GM12874 (cell line): Measurements from ENCODE around the gene PTPDC1.

Experiments used
- TF ChIP-seq, protein P1 (sequence below): IDR thresholded peaks from 2 replicates; pipeline ENCODE4 v1.5.1; 2011; ENCODE audit warnings: low read depth, mild to moderate bottlenecking, control low read depth, low read length, moderate library complexity; ENCODE audit not compliant: insufficient read depth

The PTPDC1 gene

DNA sequence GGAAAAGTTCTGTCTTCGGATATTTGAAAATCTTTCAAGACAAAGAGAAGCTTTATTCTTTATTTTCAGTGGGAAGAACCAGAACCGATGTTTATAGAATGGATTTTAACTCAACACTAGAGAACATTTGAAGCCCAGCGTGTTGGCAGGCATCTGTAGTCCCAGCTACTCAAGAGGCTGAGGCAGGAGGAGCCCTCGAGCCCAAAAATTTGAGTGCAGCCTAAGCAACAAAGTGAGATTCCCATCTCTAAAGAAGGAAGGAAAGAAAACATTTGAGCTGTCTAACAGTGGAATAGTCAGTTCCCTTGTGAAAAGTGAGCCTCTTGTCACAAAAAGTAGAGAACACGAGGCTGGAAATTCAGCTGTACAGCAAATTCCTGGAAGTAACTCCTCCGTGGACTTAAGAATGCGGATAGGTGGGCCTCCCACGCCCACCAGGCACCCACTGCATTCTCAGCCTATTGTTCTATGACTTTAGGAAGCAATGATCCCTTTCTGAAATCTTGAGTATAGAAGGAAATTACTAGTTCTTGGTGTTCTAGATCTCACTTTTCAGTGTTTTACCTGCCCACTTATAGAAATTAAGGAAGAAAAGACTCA lies 2.3 kb upstream of the PTPDC1 start:
- TF ChIP-seq, protein P1, sequence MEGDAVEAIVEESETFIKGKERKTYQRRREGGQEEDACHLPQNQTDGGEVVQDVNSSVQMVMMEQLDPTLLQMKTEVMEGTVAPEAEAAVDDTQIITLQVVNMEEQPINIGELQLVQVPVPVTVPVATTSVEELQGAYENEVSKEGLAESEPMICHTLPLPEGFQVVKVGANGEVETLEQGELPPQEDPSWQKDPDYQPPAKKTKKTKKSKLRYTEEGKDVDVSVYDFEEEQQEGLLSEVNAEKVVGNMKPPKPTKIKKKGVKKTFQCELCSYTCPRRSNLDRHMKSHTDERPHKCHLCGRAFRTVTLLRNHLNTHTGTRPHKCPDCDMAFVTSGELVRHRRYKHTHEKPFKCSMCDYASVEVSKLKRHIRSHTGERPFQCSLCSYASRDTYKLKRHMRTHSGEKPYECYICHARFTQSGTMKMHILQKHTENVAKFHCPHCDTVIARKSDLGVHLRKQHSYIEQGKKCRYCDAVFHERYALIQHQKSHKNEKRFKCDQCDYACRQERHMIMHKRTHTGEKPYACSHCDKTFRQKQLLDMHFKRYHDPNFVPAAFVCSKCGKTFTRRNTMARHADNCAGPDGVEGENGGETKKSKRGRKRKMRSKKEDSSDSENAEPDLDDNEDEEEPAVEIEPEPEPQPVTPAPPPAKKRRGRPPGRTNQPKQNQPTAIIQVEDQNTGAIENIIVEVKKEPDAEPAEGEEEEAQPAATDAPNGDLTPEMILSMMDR = no peak

DNA sequence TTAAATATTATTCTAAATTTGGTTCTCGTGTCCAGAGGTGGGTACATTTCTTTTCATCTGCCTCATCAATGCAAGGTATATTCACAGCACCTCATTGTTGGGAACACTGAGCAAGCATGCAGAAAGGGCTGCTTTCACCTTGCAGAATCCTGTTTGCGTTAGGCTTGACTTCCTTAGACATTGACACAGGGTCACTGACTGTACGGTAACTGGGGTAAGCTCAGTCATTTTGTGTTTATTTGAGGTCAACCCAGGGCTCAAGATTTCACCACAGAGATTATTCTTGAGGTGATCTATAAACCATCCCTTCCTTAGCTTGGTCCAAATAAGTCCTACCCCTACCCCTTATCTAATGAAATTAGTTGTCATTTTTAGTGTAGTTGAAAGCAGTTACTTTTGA lies 1.7 kb upstream of the PTPDC1 start:
- TF ChIP-seq, protein P1 = no peak

DNA sequence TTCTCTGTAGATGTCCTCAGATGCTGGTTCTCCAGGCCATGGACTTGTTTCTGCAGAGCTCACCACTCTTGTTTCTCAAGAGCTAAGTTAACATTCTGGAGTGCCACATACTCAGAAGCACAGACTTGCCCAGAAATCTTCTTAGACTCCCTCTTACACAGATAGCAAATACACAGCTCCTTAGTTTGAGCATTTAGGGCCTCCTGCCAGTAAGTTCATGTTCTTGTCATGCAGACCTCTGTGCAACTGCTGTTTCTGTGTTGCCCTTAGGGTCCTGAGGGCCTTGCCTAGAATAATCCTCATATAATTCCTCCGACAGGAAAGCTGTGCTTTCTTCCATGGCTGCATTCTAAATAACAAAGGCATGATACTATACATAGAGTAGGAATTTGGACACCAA lies 1.3 kb upstream of the PTPDC1 start:
- TF ChIP-seq, protein P1 = no peak

DNA sequence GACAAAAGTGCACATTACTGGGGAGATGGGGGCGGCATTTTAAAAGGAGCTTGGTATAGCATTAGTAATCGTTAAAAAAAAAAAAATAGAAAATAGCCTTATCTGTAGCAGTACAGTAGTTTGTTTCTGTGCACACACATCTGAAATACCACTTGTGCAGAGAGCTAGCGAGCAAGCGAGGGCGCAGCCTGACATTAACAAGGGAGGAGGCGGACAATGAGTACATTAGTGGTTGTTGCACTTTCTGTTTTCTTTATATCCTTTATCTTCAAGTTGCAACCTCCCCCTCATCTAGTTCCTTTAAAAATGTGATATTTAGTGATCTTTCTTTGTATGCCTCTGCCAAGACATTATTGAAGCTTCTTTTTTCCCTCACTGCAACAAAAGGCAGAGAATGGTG lies 880 bp upstream of the PTPDC1 start:
- TF ChIP-seq, protein P1 = no peak

DNA sequence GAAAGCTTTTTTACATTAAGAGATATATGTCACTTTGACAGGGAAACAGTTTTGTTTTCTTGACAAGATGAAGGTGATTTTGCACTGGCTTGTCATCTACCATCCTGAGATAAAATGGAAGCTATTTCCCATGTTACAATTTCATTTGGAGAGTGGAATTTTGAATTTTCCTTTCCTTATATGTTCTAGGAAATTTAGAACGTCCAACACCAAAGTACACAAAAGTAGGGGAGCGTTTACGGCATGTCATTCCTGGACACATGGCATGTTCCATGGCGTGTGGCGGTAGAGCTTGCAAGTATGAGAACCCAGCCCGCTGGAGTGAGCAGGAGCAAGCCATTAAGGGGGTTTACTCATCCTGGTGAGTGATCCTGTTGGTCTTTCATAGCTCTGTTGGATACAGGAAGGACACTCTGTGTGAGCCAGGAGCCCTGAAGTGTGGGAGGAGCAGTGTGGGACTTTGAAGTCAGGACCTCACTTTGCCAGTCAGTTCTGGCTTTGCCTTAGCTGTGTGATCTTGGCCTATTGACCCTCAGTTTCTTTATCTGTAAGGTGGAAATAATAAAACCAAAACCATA lies 887 bp downstream of the PTPDC1 start:
- TF ChIP-seq, protein P1 = no peak

DNA sequence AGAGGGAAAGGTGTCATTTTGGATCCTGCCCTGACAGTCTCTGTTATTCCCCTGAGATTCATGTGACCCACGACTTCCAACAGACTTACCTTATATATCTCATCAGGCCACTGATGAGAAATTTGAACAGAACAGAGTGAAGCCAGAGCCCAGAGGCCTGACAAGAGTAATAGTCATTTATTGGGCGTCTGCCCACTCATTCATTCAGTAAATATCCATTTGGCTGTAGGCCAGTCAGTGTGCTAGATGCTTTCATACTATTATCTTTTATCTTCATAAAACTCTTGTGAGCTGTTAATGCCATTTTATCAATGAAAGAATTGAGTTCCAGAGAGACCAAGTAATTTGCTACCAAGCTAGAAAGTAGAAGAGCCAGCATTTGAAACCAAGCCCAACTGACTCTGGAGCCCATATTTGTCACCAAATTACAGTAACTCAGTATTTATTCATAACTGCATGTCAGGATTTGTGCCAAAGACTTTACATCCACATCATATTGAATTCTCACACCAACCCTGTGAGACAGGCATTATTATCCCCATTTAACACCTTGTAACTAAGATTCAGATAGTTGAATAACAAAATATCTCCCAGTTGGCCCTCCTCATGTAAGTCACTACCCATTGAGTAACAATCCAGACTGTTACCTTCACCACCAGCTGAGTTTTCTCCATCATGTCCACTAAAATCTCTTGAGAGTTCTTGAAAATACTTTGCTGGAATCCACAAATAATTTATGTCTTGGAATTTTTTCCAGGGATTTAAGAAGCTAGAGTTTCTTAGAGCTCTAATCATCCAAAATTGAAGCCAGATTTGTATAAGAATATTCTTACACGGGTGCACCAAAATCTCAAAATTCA lies 2.5 kb downstream of the PTPDC1 start:
- TF ChIP-seq, protein P1 = no peak

DNA sequence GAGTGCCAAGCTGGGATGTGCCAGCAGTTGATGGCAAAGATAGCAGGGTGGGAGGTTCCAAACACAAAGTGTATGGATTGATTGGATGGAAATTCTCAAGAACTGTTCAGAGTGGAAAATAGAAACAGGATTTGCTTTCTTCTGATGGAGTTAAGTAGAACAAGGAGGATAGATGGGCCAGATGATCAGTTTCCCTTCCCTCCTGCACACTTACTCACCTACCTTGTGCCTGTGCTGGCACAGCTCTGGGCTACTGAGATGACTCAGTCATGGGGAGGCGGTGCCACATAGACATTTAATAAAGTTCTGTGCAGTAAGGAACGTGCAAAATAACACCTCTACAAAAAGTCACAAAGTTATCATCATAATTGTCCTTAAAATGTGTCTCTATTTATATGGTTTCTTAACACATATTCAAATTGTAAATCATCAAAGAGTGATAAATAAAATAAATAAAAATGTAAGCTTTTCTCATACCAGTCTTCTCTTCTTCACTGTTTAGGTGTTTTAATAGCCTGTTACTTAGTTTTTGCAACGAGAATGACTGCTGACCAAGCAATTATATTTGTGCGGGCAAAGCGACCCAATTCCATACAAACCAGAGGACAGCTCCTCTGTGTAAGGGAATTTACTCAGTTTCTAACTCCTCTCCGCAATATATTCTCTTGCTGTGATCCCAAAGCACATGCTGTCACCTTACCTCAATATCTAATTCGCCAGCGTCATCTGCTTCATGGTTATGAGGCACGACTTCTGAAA lies 12.7 kb downstream of the PTPDC1 start:
- TF ChIP-seq, protein P1 = no peak
